GM03348 (cell line): ENCODE data around the gene APOM.

Source experiments
- DNase-seq: peaks from one replicate; pipeline ENCODE4 v3.0.0; 2012; ENCODE audit warnings: low spot score

Gene APOM

DNA sequence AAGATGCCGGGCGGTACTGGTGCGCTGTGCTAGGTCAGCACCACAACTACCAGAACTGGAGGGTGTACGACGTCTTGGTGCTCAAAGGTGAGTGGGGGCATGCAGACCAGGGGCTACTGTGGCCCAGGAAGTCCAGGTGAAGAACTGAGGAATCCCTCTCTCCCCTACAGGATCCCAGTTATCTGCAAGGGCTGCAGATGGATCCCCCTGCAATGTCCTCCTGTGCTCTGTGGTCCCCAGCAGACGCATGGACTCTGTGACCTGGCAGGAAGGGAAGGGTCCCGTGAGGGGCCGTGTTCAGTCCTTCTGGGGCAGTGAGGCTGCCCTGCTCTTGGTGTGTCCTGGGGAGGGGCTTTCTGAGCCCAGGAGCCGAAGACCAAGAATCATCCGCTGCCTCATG, 52.0 kb downstream of the APOM start:
- no peak for DNase-seq
